Adrenal gland (tissue), 5 donors: ENCODE data around the gene MRM1.

ENCODE experiments used
- POLR2A ChIP-seq, 2 donors: fragments of 450-650 bp; IDR thresholded peaks; one replicate each; pipeline ENCODE4 v1.6.1; 2017; ENCODE audit warnings: antibody characterized with exemption in 2 of 2, mild to moderate bottlenecking in 2 of 2, moderate library complexity in 1 of 2
- TF ChIP-seq, protein P1 (sequence below), 6 experiments: fragments of 450-650 bp in 4 of 6; fragments of 200-600 bp in 2 of 6; sonication (generic) in 1 of 6; IDR thresholded peaks; 1 replicate in 5 of 6; 2 replicates in 1 of 6; pipeline versions ENCODE4 v1.5.1 to v1.8.0; 2016 to 2021; ENCODE audit warnings: antibody characterized with exemption in 6 of 6, mild to moderate bottlenecking in 2 of 6, moderate library complexity in 1 of 6
- donor health status: DM: no; HTN: no; CAD: no.

DNA sequence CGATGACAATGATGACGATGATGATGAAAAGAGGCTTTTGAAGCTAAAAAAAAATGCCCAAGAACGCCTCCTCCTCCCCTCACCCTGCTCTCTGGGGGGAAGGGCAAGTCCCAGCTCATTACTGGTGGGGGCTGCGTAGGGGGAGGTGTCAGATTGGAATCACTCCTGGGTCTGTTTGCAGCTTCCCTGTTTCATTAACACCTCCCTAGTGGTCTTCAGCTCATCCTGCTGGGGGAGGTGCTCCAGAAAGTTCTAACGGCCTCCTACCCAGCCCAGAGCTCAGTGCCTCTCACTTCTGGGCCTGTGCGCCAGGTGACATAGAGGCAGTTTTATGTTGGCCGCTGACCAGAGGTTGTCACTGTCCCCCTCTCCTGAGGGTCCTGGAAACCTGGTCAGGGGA, 12.7 kb downstream of the MRM1 start:
- TF ChIP-seq, protein P1, sequence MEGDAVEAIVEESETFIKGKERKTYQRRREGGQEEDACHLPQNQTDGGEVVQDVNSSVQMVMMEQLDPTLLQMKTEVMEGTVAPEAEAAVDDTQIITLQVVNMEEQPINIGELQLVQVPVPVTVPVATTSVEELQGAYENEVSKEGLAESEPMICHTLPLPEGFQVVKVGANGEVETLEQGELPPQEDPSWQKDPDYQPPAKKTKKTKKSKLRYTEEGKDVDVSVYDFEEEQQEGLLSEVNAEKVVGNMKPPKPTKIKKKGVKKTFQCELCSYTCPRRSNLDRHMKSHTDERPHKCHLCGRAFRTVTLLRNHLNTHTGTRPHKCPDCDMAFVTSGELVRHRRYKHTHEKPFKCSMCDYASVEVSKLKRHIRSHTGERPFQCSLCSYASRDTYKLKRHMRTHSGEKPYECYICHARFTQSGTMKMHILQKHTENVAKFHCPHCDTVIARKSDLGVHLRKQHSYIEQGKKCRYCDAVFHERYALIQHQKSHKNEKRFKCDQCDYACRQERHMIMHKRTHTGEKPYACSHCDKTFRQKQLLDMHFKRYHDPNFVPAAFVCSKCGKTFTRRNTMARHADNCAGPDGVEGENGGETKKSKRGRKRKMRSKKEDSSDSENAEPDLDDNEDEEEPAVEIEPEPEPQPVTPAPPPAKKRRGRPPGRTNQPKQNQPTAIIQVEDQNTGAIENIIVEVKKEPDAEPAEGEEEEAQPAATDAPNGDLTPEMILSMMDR (IDR thresholded peaks at IDR 0.05), result no peak
- no peak for TF ChIP-seq POLR2A (IDR thresholded peaks at IDR 0.05)
